ENCODE data around the gene ALAS1.

ALAS1 gene

GRCh38 chr3:52182691-52183090 lies 15.3 kb upstream of the ALAS1 start:
- Mint-ChIP-seq H3K27ac (peak overlapping the region; percentile 82 to 89), H3K9me3 (no peaks in the 10 kb centered on the region), H3K27me3 (no peaks in the 10 kb centered on the region), H3K4me1 (ENCODE audit: low read depth in 2 of 2) (peaks cover 6 to 31% of the 10 kb centered on the region in 2 donors), H3K36me3 (ENCODE audit: insufficient read depth) (peaks cover 4% of the 10 kb centered on the region), H3K4me3 (peak overlapping the region in 1 of 2 donors; percentile 67)
- DNase-seq (no peak), ATAC-seq (replicated peaks) (no peak)

- Mint-ChIP-seq H3K4me3 (no peak overlapping the region), H3K27me3 (no peaks in the 10 kb centered on the region), H3K27ac (peak overlapping the region; percentile 38 to 89), H3K9me3 (no peaks in the 10 kb centered on the region), H3K36me3 (ENCODE audit: insufficient read depth) (peaks cover 4% of the 10 kb centered on the region), H3K4me1 (ENCODE audit: low read depth in 2 of 2) (peaks cover 6 to 28% of the 10 kb centered on the region in 2 donors)
- ATAC-seq (replicated peaks) = no peak
- no peak for DNase-seq
These were observed 14.0 kb upstream of the ALAS1 start for GRCh38 chr3:52183786-52184445.

GRCh38 chr3:52184690-52185089 lies 13.3 kb upstream of the ALAS1 start:
- no peak for ATAC-seq (replicated peaks)
- H3K4me1 Mint-ChIP-seq (ENCODE audit: low read depth in 2 of 2) = peaks cover 6 to 28% of the 10 kb centered on the region in 2 donors
- H3K4me3 Mint-ChIP-seq = no peak overlapping the region
- DNase-seq = no peak
- peak overlapping the region; percentile 38 to 89 for H3K27ac Mint-ChIP-seq
- H3K9me3 Mint-ChIP-seq = no peaks in the 10 kb centered on the region
- H3K36me3 Mint-ChIP-seq (ENCODE audit: insufficient read depth) = peaks cover 4% of the 10 kb centered on the region
- H3K27me3 Mint-ChIP-seq = no peaks in the 10 kb centered on the region

GRCh38 chr3:52185311-52185710 lies 12.6 kb upstream of the ALAS1 start:
- no peak for ATAC-seq (replicated peaks)
- Mint-ChIP-seq H3K36me3 (ENCODE audit: insufficient read depth) (peaks cover 4% of the 10 kb centered on the region), H3K27ac (peak overlapping the region in 1 of 2 donors; percentile 89), H3K27me3 (no peaks in the 10 kb centered on the region), H3K4me1 (ENCODE audit: low read depth in 2 of 2) (peaks cover 6 to 28% of the 10 kb centered on the region in 2 donors), H3K9me3 (no peaks in the 10 kb centered on the region), H3K4me3 (no peak overlapping the region)
- DNase-seq = no peak

GRCh38 chr3:52185837-52186236 lies 12.1 kb upstream of the ALAS1 start:
- ATAC-seq (replicated peaks) = no peak
- DNase-seq = no peak
- Mint-ChIP-seq H3K27me3 (no peaks in the 10 kb centered on the region), H3K36me3 (ENCODE audit: insufficient read depth) (peaks cover 4% of the 10 kb centered on the region), H3K9me3 (no peaks in the 10 kb centered on the region), H3K27ac (no peak overlapping the region), H3K4me3 (no peak overlapping the region), H3K4me1 (ENCODE audit: low read depth in 2 of 2) (peaks cover 6 to 29% of the 10 kb centered on the region in 2 donors)

- Mint-ChIP-seq H3K4me3 (no peak overlapping the region), H3K4me1 (ENCODE audit: low read depth in 2 of 2) (peaks cover 6 to 25% of the 10 kb centered on the region in 2 donors), H3K36me3 (ENCODE audit: insufficient read depth) (peaks cover 4% of the 10 kb centered on the region), H3K27ac (no peak overlapping the region), H3K9me3 (no peaks in the 10 kb centered on the region), H3K27me3 (no peaks in the 10 kb centered on the region)
- ATAC-seq (replicated peaks) (no peak), DNase-seq (no peak)
These were observed 11.2 kb upstream of the ALAS1 start for GRCh38 chr3:52186729-52187128.

GRCh38 chr3:52188556-52188955 lies 9.4 kb upstream of the ALAS1 start:
- no peaks in the 10 kb centered on the region for H3K36me3 Mint-ChIP-seq (ENCODE audit: insufficient read depth)
- peaks cover 0 to 8% of the 10 kb centered on the region in 2 donors for H3K4me1 Mint-ChIP-seq (ENCODE audit: low read depth in 2 of 2)
- DNase-seq (no peak), ATAC-seq (replicated peaks) (no peak)
- H3K27me3 Mint-ChIP-seq = no peaks in the 10 kb centered on the region
- H3K9me3 Mint-ChIP-seq = no peaks in the 10 kb centered on the region
- H3K4me3 Mint-ChIP-seq = no peak overlapping the region
- H3K27ac Mint-ChIP-seq = no peak overlapping the region

GRCh38 chr3:52190294-52191074 lies 7.5 kb upstream of the ALAS1 start:
- ATAC-seq (replicated peaks) (no peak), DNase-seq (no peak)
- no peak overlapping the region for H3K4me3 Mint-ChIP-seq
- H3K27ac Mint-ChIP-seq = no peak overlapping the region
- peaks cover 0 to 4% of the 10 kb centered on the region in 2 donors for H3K4me1 Mint-ChIP-seq (ENCODE audit: low read depth in 2 of 2)
- no peaks in the 10 kb centered on the region for H3K9me3 Mint-ChIP-seq
- H3K36me3 Mint-ChIP-seq (ENCODE audit: insufficient read depth) = no peaks in the 10 kb centered on the region
- H3K27me3 Mint-ChIP-seq = no peaks in the 10 kb centered on the region

- ATAC-seq (replicated peaks) = no peak
- peaks cover 0 to 2% of the 10 kb centered on the region in 2 donors for H3K4me1 Mint-ChIP-seq (ENCODE audit: low read depth in 2 of 2)
- no peak overlapping the region for H3K27ac Mint-ChIP-seq
- H3K36me3 Mint-ChIP-seq (ENCODE audit: insufficient read depth) = no peaks in the 10 kb centered on the region
- no peaks in the 10 kb centered on the region for H3K9me3 Mint-ChIP-seq
- DNase-seq = no peak
- H3K27me3 Mint-ChIP-seq = no peaks in the 10 kb centered on the region
- no peak overlapping the region for H3K4me3 Mint-ChIP-seq
These were observed 6.3 kb upstream of the ALAS1 start for GRCh38 chr3:52191663-52192062.

GRCh38 chr3:52193065-52193464 lies 4.9 kb upstream of the ALAS1 start:
- H3K4me3 Mint-ChIP-seq = no peak overlapping the region
- H3K27ac Mint-ChIP-seq = peak overlapping the region in 1 of 2 donors; percentile 60
- H3K36me3 Mint-ChIP-seq (ENCODE audit: insufficient read depth) = peaks cover 4% of the 10 kb centered on the region
- DNase-seq (no peak), ATAC-seq (replicated peaks) (no peak)
- peaks cover 5 to 12% of the 10 kb centered on the region in 2 donors for H3K4me1 Mint-ChIP-seq (ENCODE audit: low read depth in 2 of 2)
- no peaks in the 10 kb centered on the region for H3K27me3 Mint-ChIP-seq
- no peaks in the 10 kb centered on the region for H3K9me3 Mint-ChIP-seq

- no peak for ATAC-seq (replicated peaks)
- no peaks in the 10 kb centered on the region for H3K27me3 Mint-ChIP-seq
- no peaks in the 10 kb centered on the region for H3K9me3 Mint-ChIP-seq
- no peak for DNase-seq
- no peak overlapping the region for H3K4me3 Mint-ChIP-seq
- H3K36me3 Mint-ChIP-seq (ENCODE audit: insufficient read depth) = peaks cover 12% of the 10 kb centered on the region
- H3K4me1 Mint-ChIP-seq (ENCODE audit: low read depth in 2 of 2) = peaks cover 19 to 23% of the 10 kb centered on the region in 2 donors
- peak overlapping the region in 1 of 2 donors; percentile 99 for H3K27ac Mint-ChIP-seq
These were observed 3.3 kb upstream of the ALAS1 start for GRCh38 chr3:52194485-52195290.

GRCh38 chr3:52195291-52195597 lies 2.7 kb upstream of the ALAS1 start:
- no peaks in the 10 kb centered on the region for H3K27me3 Mint-ChIP-seq
- H3K4me1 Mint-ChIP-seq (ENCODE audit: low read depth in 2 of 2) = peaks cover 19 to 24% of the 10 kb centered on the region in 2 donors
- no peak overlapping the region for H3K4me3 Mint-ChIP-seq
- no peak for DNase-seq
- peaks cover 12% of the 10 kb centered on the region for H3K36me3 Mint-ChIP-seq (ENCODE audit: insufficient read depth)
- H3K27ac Mint-ChIP-seq = peak overlapping the region in 1 of 2 donors; percentile 99
- no peak for ATAC-seq (replicated peaks)
- H3K9me3 Mint-ChIP-seq = no peaks in the 10 kb centered on the region

GRCh38 chr3:52195823-52196331 lies 2.1 kb upstream of the ALAS1 start:
- Mint-ChIP-seq H3K4me3 (no peak overlapping the region), H3K27me3 (no peaks in the 10 kb centered on the region), H3K9me3 (no peaks in the 10 kb centered on the region), H3K27ac (peak overlapping the region in 1 of 2 donors; percentile 99), H3K4me1 (ENCODE audit: low read depth in 2 of 2) (peaks cover 19 to 26% of the 10 kb centered on the region in 2 donors), H3K36me3 (ENCODE audit: insufficient read depth) (peaks cover 12% of the 10 kb centered on the region)
- ATAC-seq (replicated peaks) (no peak), DNase-seq (no peak)
